Lung microvascular endothelial cell (primary cell): ENCODE results near the gene COX10. TPM values are rescaled to one million over a fixed set of nuclear protein-coding genes. Genes with fewer than 3 reads are reported as not detected.
A peak's percentile ranks its signal among the peaks of the same experiment; 100 is the strongest.

ENCODE experiments used
- DNase-seq, 2 donors: peaks; one replicate each; pipeline versions ENCODE4 v3.0.0 to v3.0.0-alpha.2; 2010; ENCODE audit warnings: low read depth in 2 of 2
- total RNA-seq: library from RNA; depleted of rRNA; stranded (reverse); fragments of >200 nt; gene quantifications from 2 replicates; pipeline ENCODE4 v1.2.1, GENCODE V29; 2014

Gene COX10
- total RNA-seq, 1 donor from 2014 or later, result 10.7 TPM

GRCh38 chr17:14070344-14070984 lies 1.2 kb downstream of the COX10 start:
- DNase-seq, result no peak

GRCh38 chr17:14072881-14073280 lies 3.6 kb downstream of the COX10 start:
- DNase-seq, result no peak

DNA sequence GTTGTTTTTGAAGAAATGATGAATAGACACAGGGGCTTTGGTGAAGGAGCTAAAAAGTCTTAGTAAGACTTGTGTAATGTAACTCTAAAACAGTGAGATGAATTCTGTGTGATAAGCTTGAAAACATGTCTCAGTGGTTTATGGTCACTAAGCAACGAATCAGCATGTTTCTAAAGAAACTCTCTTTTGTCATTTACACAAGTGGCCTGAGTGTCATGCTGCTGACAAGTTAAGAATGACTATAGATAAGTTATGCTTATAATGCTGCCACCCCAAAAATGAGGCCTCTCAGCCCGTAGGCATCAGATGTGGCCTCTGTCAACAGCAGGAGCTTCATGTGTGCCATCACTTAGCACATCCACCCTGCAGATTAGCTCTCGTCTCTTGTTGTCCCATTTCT lies 8.7 kb downstream of the COX10 start:
- no peak for DNase-seq

DNA sequence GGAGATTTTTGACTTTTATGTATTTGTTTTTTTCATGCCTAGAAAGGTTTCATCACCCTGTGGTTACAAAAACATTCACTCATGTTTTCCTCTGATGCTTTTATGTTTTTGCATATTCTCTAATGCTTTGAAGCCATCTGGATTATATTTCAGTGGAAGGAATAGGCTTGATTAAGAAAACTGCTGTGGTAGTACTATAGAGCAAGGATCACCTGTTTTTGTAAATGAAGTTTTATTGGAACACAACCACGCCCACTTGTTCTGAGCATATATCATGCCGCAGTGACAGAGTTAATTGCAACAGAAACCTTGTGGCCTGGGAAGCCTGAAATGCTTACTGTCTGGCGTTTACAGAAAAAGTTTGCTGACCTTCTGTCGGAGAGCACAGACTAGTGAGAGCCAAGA lies 11.5 kb downstream of the COX10 start:
- DNase-seq, result no peak

GRCh38 chr17:14082848-14083247 lies 13.5 kb downstream of the COX10 start:
- no peak for DNase-seq

- DNase-seq, result no peak
Observed at GRCh38 chr17:14084955-14085354, 15.7 kb downstream of the COX10 start.

- DNase-seq, result no peak
Observed at GRCh38 chr17:14086189-14086588, 16.9 kb downstream of the COX10 start.

DNA sequence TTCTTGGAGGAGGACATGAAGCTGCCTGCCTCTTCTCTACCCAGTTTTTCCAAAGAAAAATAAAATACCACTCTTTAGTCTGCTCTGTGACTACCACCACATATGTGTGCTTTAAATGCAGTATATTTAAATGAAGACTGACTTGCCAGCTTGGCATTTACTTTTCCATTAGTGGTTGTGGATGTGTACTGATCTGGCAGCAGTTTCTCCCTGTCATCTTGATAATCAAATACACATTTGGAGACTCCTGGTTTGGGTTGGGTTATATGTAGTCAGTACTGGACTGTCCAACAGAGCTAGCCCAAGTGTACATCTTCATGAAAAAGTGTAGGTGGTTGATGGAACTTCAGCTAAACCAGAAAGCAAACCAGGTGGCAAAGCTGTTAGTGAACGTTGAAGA lies 19.9 kb downstream of the COX10 start:
- no peak for DNase-seq

DNA sequence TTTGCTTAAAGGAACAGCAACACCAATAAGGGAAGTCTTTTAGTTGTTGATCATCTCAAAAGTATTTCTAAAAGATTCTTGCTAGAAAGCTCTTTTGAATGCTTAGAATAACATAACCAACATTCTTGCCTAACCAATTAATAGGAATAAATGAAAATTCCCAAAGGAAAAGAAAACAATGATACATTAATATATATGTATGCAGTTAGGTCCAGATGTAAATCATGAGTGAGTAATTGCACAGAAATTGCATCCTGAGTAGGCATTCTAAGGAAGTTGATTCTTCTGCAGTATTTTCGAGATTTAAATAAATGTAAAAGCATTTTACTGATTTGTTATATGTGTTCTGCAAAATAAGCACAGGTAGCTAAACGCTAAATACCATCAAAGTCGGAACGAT lies 22.1 kb downstream of the COX10 start:
- DNase-seq, result no peak

GRCh38 chr17:14092808-14093207 lies 23.5 kb downstream of the COX10 start:
- DNase-seq, result no peak

DNA sequence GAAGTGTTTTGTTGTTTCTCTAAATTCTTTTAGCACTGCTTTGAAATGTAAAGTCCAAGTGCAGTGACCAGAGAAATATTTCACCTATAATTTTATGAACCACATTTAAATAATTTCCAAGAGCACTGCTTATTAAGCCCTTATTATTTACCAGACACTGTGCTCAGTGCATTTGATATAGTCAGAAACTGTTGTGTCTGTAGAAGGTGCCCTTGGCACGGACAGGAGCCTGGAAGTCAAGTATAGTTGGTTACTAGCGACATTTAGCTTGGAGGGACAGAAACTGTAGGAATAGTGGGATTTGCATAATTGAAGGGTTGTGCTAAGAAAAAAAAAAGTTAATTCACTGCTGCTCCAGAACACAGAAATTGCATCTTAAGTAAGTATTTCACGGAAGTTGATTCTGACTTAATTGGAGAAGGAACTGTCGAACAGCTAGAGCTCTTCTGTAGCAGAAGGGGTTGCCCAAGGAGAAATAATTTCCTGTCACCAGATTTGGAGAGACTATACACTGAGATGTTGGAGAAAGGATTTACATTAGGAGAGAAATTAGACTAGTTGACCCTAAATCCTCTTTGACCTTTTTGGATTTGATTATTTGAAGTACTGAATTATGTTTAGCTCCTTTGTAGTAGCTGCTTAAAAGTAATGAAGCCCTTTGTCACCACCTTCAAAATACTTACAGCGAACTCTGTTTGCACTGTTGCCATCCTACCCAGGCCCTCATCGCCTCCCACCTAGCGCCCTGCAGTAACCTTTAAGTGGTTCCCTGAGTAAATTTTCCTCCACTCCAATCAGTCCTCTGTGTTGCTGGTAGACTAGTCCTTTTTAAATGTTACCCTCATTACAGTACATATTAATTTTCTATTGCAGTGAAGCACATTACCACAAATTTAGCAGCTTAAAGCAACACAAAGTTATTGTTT lies 25.6 kb downstream of the COX10 start:
- no peak for DNase-seq

GRCh38 chr17:14095631-14096030 lies 26.3 kb downstream of the COX10 start:
- DNase-seq, result no peak

GRCh38 chr17:14098246-14098645 lies 28.9 kb downstream of the COX10 start:
- DNase-seq, result no peak

GRCh38 chr17:14101976-14102375 lies 32.7 kb downstream of the COX10 start:
- DNase-seq, result peak; percentile 62 to 85

- no peak for DNase-seq
Observed at GRCh38 chr17:14103836-14104235, 34.5 kb downstream of the COX10 start.

- no peak for DNase-seq
Observed at GRCh38 chr17:14104734-14105133, 35.4 kb downstream of the COX10 start.

GRCh38 chr17:14107889-14108288 lies 38.6 kb downstream of the COX10 start:
- DNase-seq, result no peak

- no peak for DNase-seq
Observed at GRCh38 chr17:14112407-14112806, 43.1 kb downstream of the COX10 start.

GRCh38 chr17:14113137-14113536 lies 43.8 kb downstream of the COX10 start:
- no peak for DNase-seq

DNA sequence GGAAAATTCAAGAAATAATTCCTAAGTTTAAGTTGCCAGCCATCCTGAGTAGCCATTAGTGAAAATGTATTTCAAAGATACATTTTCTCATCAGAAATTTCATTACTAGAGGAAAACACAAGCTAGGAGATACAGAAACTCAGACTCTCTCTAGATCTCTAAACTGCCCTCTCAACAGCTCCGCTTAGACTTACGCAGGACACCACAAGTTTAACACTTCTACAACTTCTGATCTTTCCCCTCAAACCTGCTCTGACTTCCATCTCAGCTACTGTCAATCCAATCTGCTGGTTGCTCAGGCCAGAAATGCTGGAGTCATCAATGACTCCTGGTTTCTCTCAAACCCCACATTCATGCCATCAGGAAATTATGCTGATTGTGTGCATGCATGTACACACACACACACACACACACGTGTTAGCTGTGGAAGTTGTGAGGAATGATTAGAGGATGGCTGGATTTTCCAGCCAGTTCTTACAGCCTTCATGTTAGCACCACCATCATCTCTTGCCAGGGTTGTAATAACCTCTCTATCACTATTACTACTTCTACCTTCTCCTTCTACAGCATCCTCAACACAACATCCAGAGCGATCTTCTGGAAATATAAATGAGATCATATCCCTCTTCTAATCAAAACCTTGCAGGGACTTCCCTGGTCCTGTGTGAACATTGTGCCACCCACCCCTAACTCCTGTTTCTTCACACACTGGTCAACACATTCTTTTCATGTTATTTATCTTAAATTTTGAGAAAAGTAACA lies 47.1 kb downstream of the COX10 start:
- no peak for DNase-seq

GRCh38 chr17:14118951-14119350 lies 49.6 kb downstream of the COX10 start:
- no peak for DNase-seq

GRCh38 chr17:14119546-14119945 lies 50.2 kb downstream of the COX10 start:
- DNase-seq, result no peak
